BLaER1 (cell line): ENCODE measurements around the gene KCTD18.

ENCODE experiments used
- H3K27ac ChIP-seq: shearing (Covaris generic); formaldehyde crosslinking; 2 replicates; pipeline ENCODE4 v1.8.1; 2022
- H3K27me3 ChIP-seq: shearing (Covaris generic); formaldehyde crosslinking; 2 replicates; pipeline ENCODE4 v1.8.1; 2022
- H3K36me3 ChIP-seq: shearing (Covaris generic); formaldehyde crosslinking; 2 replicates; pipeline ENCODE4 v1.8.1; 2022
- H3K4me1 ChIP-seq: shearing (Covaris generic); formaldehyde crosslinking; 2 replicates; pipeline ENCODE4 v1.8.1; 2022
- H3K4me2 ChIP-seq: shearing (Covaris generic); formaldehyde crosslinking; 2 replicates; pipeline ENCODE4 v1.8.1; 2022
- H3K4me3 ChIP-seq: shearing (Covaris generic); formaldehyde crosslinking; 2 replicates; pipeline ENCODE4 v1.8.1; 2022
- H3K9ac ChIP-seq: shearing (Covaris generic); formaldehyde crosslinking; 2 replicates; pipeline ENCODE4 v1.8.1; 2022
- H3K9me3 ChIP-seq: shearing (Covaris generic); formaldehyde crosslinking; 2 replicates; pipeline ENCODE4 v1.8.1; 2022
- H4K20me1 ChIP-seq: shearing (Covaris generic); formaldehyde crosslinking; 2 replicates; pipeline ENCODE4 v1.8.1; 2022
- Cebpa-rat ChIP-seq: shearing (Covaris generic); IDR thresholded peaks from 2 replicates; pipeline ENCODE4 v1.8.1; 2022

The KCTD18 gene

GRCh38 chr2:200492656-200493055 lies 17.2 kb downstream of the KCTD18 start:
- no peak overlapping the region for H3K27ac ChIP-seq
- no peak overlapping the region for H3K4me2 ChIP-seq
- H3K4me3 ChIP-seq = no peak overlapping the region
- H3K27me3 ChIP-seq = no peaks in the 10 kb centered on the region
- no peak for TF ChIP-seq Cebpa-rat
- no peaks in the 10 kb centered on the region for H3K4me1 ChIP-seq
- no peaks in the 10 kb centered on the region for H3K9me3 ChIP-seq
- no peaks in the 10 kb centered on the region for H4K20me1 ChIP-seq
- no peak overlapping the region for H3K9ac ChIP-seq
- H3K36me3 ChIP-seq = peaks cover 63% of the 10 kb centered on the region

GRCh38 chr2:200490001-200490400 lies 19.9 kb downstream of the KCTD18 start:
- Histone ChIP-seq H3K27me3 (no peaks in the 10 kb centered on the region), H3K4me1 (0 out of 2 replicates have a peak, but pooled peaks cover 10% of the 10 kb centered on the region), H3K27ac (no peak overlapping the region), H3K36me3 (peaks cover 49% of the 10 kb centered on the region), H3K9me3 (no peaks in the 10 kb centered on the region), H3K4me3 (no peak overlapping the region), H3K9ac (no peak overlapping the region), H4K20me1 (no peaks in the 10 kb centered on the region), H3K4me2 (no peak overlapping the region)
- TF ChIP-seq Cebpa-rat = no peak

- Histone ChIP-seq H3K9ac (no peak overlapping the region), H3K4me2 (no peak overlapping the region), H4K20me1 (no peaks in the 10 kb centered on the region), H3K36me3 (peaks cover 39% of the 10 kb centered on the region), H3K27me3 (no peaks in the 10 kb centered on the region), H3K9me3 (no peaks in the 10 kb centered on the region), H3K27ac (no peak overlapping the region), H3K4me1 (0 out of 2 replicates have a peak, but pooled peaks cover 17% of the 10 kb centered on the region), H3K4me3 (no peak overlapping the region)
- TF ChIP-seq Cebpa-rat = no peak
These were observed 21.7 kb downstream of the KCTD18 start for GRCh38 chr2:200488169-200488568.

GRCh38 chr2:200486529-200486928 lies 23.3 kb downstream of the KCTD18 start:
- Histone ChIP-seq H3K4me1 (0 out of 2 replicates have a peak, but pooled peaks cover 17% of the 10 kb centered on the region), H3K27me3 (no peaks in the 10 kb centered on the region), H3K27ac (no peak overlapping the region), H3K36me3 (peaks cover 22% of the 10 kb centered on the region), H3K9me3 (no peaks in the 10 kb centered on the region), H3K9ac (no peak overlapping the region), H3K4me2 (no peak overlapping the region), H4K20me1 (no peaks in the 10 kb centered on the region), H3K4me3 (no peak overlapping the region)
- no peak for TF ChIP-seq Cebpa-rat

DNA sequence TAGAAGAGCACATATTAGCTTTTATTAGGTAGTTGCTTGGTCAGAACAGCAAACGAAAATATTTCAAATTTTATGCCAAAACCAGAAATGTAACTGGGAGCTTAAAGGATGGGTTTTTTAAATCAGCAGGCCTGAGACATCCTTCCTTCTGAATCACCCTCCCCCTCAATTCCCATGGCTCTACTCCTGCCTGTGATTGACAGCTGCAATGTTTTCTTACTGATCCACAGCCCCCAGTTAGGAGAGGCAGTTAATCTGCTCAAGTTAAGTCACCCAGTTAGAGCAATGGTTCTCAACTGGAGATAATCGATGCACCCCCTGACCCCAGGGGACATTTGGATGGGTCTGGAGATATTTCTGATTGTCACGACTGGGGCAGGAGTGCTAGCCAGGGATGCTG lies 24.9 kb downstream of the KCTD18 start:
- Histone ChIP-seq H3K36me3 (peaks cover 6% of the 10 kb centered on the region), H3K27me3 (no peaks in the 10 kb centered on the region), H3K4me2 (no peak overlapping the region), H3K9ac (no peak overlapping the region), H4K20me1 (no peaks in the 10 kb centered on the region), H3K4me1 (0 out of 2 replicates have a peak, but pooled peaks cover 17% of the 10 kb centered on the region), H3K27ac (no peak overlapping the region), H3K9me3 (no peaks in the 10 kb centered on the region), H3K4me3 (no peak overlapping the region)
- TF ChIP-seq Cebpa-rat = no peak

- no peak overlapping the region for H3K27ac ChIP-seq
- no peak for TF ChIP-seq Cebpa-rat
- H3K4me2 ChIP-seq = no peak overlapping the region
- H3K36me3 ChIP-seq = peaks cover 11% of the 10 kb centered on the region
- H3K4me1 ChIP-seq = 0 out of 2 replicates have a peak, but pooled peaks cover 17% of the 10 kb centered on the region
- H3K4me3 ChIP-seq = no peak overlapping the region
- no peaks in the 10 kb centered on the region for H3K9me3 ChIP-seq
- no peak overlapping the region for H3K9ac ChIP-seq
- no peaks in the 10 kb centered on the region for H3K27me3 ChIP-seq
- no peaks in the 10 kb centered on the region for H4K20me1 ChIP-seq
These were observed 26.1 kb downstream of the KCTD18 start for GRCh38 chr2:200483729-200484198.

DNA sequence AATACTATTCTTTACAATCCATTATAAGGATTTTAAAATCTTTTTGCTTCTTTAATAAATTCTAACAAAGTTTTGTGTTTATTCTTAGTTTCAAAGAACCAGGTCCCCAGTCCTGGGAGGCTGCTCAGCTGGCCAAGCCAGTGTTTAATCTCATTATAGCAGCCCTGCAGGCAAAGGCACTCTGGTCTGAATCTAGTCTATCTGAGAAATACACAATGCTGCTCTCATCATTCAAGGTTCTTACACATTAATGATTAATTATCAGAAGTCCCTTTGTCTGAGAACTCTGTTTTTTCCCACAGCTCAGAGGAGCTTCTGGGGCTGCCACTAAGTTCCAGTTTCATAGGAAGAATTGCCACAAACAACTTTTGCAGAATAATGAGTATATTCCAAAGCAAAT lies 27.7 kb downstream of the KCTD18 start:
- Histone ChIP-seq H3K4me3 (no peak overlapping the region), H3K4me1 (0 out of 2 replicates have a peak, but pooled peaks cover 17% of the 10 kb centered on the region), H4K20me1 (no peaks in the 10 kb centered on the region), H3K36me3 (peaks cover 22% of the 10 kb centered on the region), H3K27me3 (no peaks in the 10 kb centered on the region), H3K4me2 (no peak overlapping the region), H3K9me3 (no peaks in the 10 kb centered on the region), H3K27ac (no peak overlapping the region), H3K9ac (no peak overlapping the region)
- TF ChIP-seq Cebpa-rat = no peak

- H3K27ac ChIP-seq = no peak overlapping the region
- H3K4me3 ChIP-seq = no peak overlapping the region
- peaks cover 38% of the 10 kb centered on the region for H3K36me3 ChIP-seq
- 0 out of 2 replicates have a peak, but pooled peaks cover 7% of the 10 kb centered on the region for H3K4me1 ChIP-seq
- H3K9ac ChIP-seq = no peak overlapping the region
- no peak overlapping the region for H3K4me2 ChIP-seq
- H4K20me1 ChIP-seq = no peaks in the 10 kb centered on the region
- TF ChIP-seq Cebpa-rat = no peak
- no peaks in the 10 kb centered on the region for H3K27me3 ChIP-seq
- no peaks in the 10 kb centered on the region for H3K9me3 ChIP-seq
These were observed 30.1 kb downstream of the KCTD18 start for GRCh38 chr2:200479692-200480265.

- H3K4me3 ChIP-seq = no peak overlapping the region
- no peak for TF ChIP-seq Cebpa-rat
- no peaks in the 10 kb centered on the region for H3K4me1 ChIP-seq
- no peaks in the 10 kb centered on the region for H4K20me1 ChIP-seq
- H3K27ac ChIP-seq = no peak overlapping the region
- peaks cover 52% of the 10 kb centered on the region for H3K36me3 ChIP-seq
- no peak overlapping the region for H3K9ac ChIP-seq
- no peaks in the 10 kb centered on the region for H3K27me3 ChIP-seq
- H3K9me3 ChIP-seq = no peaks in the 10 kb centered on the region
- H3K4me2 ChIP-seq = no peak overlapping the region
These were observed 32.2 kb downstream of the KCTD18 start for GRCh38 chr2:200477667-200478131.

GRCh38 chr2:200476836-200477235 lies 33.0 kb downstream of the KCTD18 start:
- no peak overlapping the region for H3K9ac ChIP-seq
- no peak for TF ChIP-seq Cebpa-rat
- no peaks in the 10 kb centered on the region for H3K4me1 ChIP-seq
- H4K20me1 ChIP-seq = no peaks in the 10 kb centered on the region
- peaks cover 53% of the 10 kb centered on the region for H3K36me3 ChIP-seq
- no peaks in the 10 kb centered on the region for H3K9me3 ChIP-seq
- H3K27me3 ChIP-seq = no peaks in the 10 kb centered on the region
- H3K4me2 ChIP-seq = no peak overlapping the region
- H3K27ac ChIP-seq = no peak overlapping the region
- H3K4me3 ChIP-seq = no peak overlapping the region
